Measurements from ENCODE around the gene GMPPB.
"Not testable (repeated sequence)": the region's sequence is repeated elsewhere in the genome, so short reads cannot be mapped to it uniquely, and the experiment has no call there.

Gene GMPPB

GRCh38 chr3:49689046-49689907 is 34.5 kb downstream of the GMPPB start, which contains the start of the genes MST1 and RNF123:
Gene MST1, minus strand, starts transcription at chr3:49689474. Its CDS starts 783 bp downstream, at chr3:49688691.
Gene RNF123, plus strand, starts transcription at chr3:49689557. Its CDS starts 1,609 bp downstream, at chr3:49691166.
- H3K4me3 ChIP-seq (ENCODE audit: low read depth, low read length): peak within 1 kb of the TSS; percentile 92
- peak; percentile 25; the same call in 1 of the 2 replicates for TF ChIP-seq CTCF (IDR thresholded peaks at IDR 0.05; ENCODE audit: control insufficient read depth, extremely low read depth, insufficient read depth)
- DNase-seq (ENCODE audit: low read depth): peak; percentile 61

GRCh38 chr3:49688338-49689045 is 35.3 kb downstream of the GMPPB start:
- not testable (repeated sequence) for DNase-seq (ENCODE audit: low read depth)
- H3K4me3 ChIP-seq (ENCODE audit: low read depth, low read length): peak overlapping the region; percentile 92

DNA sequence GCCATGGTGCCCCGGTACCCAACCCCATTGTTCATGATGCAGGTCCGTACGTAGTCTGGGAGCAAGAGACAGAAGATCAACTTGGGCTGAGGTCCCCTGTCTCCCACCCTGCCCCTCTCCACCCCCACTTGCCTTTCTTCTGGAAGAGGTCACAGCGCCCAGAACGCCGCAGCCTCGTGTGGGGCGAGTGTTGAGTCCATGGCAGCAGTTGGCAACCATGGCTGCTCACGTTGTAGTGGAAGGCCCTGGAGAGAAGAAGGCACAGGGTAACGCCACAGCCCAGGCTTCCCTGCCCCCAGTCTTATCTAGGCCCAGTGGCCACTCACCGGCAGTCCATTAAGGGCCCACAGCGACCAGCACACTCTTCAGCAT is 36.3 kb downstream of the GMPPB start:
- not testable (repeated sequence) for H3K4me3 ChIP-seq (ENCODE audit: low read depth, low read length); DNase-seq (ENCODE audit: low read depth)

DNA sequence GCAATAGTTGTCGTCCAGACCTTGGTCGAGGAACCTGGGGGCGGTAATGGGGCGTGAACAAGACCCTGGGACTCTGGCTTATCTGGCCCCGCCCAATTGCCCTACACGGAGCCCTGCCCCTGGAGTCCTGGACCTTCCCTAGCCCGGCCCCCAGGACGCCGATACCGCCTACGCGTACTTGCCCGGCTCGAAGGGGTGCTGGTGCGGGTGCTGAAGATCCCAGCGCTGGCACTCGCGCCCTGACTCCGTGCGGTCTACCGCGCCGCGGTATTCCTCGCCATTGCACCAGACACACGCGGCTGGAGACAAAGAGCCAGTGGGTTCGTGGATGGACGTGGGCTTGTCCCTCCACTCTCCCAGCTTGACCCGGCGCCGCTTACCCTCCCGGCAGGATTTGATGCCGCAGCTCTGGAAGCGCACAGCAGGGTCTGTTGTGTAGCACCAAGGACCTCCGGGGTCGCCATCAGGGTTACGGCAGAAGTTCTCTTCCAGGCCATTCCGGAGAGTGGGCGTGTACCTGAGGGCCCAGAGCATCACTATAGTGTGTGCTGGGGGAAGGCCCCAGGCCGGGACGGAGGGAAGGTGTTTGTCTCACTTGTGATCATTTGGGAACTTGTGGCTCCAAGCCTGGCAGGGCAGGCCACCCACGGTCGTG is 36.9 kb downstream of the GMPPB start:
- peak overlapping the region; percentile 39 for H3K4me3 ChIP-seq (ENCODE audit: low read depth, low read length)
- not testable (repeated sequence) for DNase-seq (ENCODE audit: low read depth)

DNA sequence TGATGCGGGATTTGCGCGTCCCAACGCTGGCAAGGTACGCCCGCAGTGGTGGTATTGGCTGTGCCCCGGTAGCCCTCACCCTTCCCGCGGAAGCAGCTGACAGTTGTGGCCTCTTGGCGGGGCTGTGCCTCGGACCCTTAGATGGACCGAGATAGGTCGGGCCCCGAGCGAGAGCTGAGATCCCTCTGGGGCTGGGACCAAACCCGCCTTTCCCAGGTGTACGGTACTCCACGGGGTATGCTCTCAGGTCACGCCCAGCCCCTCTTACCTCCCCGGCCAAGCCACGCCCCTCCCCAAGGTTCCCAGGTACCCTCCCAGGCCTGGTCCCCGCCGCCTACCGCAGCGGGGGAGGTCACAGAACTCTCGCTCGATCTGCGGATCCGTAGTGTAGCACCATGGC is 37.4 kb downstream of the GMPPB start:
- H3K4me3 ChIP-seq (ENCODE audit: low read depth, low read length): peak overlapping the region; percentile 39
- not testable (repeated sequence) for DNase-seq (ENCODE audit: low read depth)

GRCh38 chr3:49685846-49686245 is 37.9 kb downstream of the GMPPB start:
- not testable (repeated sequence) for DNase-seq (ENCODE audit: low read depth); H3K4me3 ChIP-seq (ENCODE audit: low read depth, low read length)

DNA sequence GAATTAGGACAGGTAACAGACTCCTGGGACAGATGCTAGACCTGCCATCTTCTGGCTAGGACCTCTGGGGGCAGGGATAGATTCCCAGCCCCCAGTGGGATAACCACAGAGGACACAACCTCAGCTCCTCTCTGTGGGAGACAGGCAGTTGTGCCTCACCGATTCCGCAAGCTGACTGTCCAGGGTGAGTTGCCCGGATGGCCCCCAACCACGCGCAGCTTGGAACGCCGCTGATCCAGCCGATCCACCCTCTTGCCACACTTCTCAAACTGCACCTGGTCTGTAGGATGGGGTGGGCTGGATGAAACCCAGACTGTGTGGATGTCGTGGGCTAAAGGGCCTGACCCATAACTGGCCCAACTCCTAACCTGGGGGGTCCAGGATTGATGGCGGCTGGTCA is 38.6 kb downstream of the GMPPB start:
- H3K4me3 ChIP-seq (ENCODE audit: low read depth, low read length); DNase-seq (ENCODE audit: low read depth): not testable (repeated sequence)

GRCh38 chr3:49684453-49684852 is 39.3 kb downstream of the GMPPB start:
- DNase-seq (ENCODE audit: low read depth); H3K4me3 ChIP-seq (ENCODE audit: low read depth, low read length): not testable (repeated sequence)

- H3K4me3 ChIP-seq (ENCODE audit: low read depth, low read length): no peak overlapping the region
- no peak for DNase-seq (ENCODE audit: low read depth)
- no peak for TF ChIP-seq CTCF (IDR thresholded peaks at IDR 0.05; ENCODE audit: control insufficient read depth, extremely low read depth, insufficient read depth)
These were observed 40.6 kb downstream of the GMPPB start for GRCh38 chr3:49683162-49683561.

DNA sequence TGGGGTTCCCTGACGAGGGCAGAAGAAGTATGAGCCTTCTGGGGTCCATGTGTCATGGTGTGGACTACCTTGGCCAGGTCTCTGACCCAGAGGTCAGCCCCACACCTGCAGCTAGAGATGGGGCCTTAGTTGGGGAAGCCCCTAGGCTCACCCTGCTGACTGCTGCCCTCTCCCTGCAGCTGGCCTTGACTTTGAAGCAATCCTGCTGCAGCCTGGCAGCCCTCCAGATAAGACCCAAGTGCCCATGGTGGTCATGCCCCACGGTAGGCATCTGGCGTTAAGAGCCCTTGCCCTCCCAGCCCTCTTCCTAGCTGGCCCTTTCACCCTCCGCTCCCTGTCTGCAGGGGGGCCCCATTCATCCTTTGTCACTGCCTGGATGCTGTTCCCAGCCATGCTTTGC is 42.2 kb downstream of the GMPPB start:
- TF ChIP-seq CTCF (IDR thresholded peaks at IDR 0.05; ENCODE audit: control insufficient read depth, extremely low read depth, insufficient read depth): no peak
- no peak for DNase-seq (ENCODE audit: low read depth)
- no peak overlapping the region for H3K4me3 ChIP-seq (ENCODE audit: low read depth, low read length)
